NOMO-1 treated with dmso at 0.1 percent for 144 hours (cell line): ENCODE data around the gene FOXO3.

Source experiments
- DNase-seq: peaks from one replicate; lab custom pipeline; 2025; ENCODE audit not compliant: unreplicated experiment; lab: John Stamatoyannopoulos, UW

FOXO3 gene

DNA sequence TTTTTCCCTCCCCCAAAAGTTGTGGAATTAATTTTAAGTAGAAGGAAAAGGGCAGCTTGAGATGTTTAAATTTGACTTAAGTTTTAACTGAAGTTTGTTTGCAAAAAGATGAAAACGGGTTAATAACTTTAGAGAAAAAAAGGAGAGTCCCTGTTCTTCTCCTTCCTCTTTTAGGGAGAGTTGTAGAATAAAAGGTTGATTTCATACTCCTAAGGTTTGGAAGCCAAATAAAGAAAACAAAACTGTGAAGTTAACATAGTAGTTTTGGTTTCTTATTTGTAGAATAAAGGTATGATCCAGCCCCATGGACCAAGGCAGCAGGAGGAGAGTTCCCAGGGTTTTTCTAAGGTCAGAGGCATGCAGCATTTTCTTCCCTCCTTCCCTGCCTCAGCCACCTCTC is 33.4 kb downstream of the FOXO3 start:
- DNase-seq: no peak

DNA sequence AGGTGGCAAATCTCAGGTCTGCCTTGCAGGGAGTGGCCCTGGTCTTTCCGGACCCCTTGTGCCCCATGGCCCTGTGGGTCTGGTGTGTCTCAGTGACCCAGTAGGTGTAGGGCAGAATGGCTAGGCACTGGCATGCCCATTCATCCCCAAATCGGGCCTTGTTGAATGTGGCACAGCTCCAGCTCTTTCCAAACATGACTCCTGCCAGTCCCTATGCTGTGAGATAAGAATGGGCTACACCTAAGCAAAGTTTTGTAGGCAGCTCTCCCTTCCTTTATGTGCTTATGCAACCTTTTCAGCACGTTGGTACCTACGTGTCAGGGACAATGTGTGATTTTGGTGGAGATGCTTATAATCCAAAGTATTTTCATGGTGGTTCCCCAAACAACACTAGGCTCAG is 33.9 kb downstream of the FOXO3 start:
- DNase-seq: no peak

DNA sequence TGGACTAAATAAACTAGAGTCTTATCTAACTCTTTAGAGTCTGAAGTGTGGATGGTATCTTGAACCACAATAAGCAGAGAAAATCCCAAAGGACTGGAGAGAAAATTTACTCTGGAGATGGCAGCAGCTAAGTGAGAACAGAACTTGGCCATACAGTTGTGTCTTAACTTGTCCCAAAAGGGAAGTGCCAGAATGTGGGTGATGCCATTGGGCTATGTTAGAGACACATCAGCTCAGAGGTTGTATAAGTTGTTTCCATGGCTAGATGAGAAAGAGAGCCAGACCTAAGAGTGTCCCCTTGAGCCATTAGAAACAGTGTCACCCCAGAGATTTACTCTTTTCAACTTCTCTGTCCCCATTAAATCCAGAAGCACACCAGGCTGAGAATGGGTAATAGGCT is 36.2 kb downstream of the FOXO3 start:
- no peak for DNase-seq

DNA sequence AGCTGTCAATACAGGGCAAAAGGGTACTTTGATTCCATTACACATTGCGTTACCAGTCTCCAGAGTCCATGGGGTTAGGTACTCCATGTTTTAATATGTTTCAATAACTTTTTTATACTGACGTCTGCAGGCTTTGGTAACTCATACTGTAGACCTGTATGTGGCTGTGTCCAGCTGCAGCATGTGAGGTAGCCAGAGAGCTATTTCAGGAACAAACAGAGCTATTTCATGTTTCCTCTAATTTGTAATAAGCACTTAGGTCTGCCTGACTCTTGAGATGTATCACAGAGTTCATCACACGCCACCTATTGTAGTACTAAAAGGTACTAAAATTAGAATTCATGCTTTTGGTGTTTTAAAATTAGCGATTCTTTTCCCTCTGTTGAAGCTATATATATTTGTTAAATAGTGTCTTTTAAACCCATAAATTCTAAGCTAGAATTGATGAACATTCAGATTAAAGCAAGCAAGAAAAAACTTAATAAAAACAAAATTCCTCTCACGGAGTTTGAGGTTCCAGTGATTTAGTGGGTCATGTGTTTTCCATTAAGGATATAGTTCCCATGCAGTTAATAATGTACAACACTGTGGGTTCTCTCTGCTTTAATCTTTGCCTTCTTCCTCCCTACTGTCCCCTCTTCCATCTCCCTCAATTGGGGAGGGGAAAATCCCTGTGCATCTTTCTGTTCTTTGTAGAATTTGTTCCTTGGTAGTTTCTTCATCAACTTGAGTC is 37.0 kb downstream of the FOXO3 start:
- DNase-seq: peak; percentile 21

DNA sequence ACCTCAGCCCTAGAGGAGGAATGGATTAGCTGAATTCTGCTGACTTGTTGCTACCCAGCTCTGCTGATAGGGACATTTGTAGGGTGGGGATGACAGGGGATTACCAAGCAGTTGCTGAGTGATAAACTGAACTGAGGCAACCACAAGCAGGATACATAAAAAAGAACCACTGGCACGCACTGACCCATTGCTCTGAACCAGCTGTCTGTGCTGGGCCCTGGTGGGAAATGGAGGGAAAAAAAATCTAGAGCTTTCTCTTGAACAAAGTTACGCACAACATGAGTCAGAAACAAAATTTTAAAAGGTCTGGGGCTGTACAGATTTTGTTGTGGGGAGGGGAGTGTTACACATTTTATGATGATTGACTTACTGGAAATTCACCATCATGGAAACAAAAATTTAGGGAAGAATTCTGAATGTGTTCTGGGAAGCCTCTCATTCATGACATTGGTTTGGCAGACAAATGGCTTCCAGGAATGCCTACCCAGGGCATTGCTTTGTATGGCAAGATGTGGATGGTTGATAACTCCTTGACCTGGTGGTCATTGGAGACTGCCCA is 37.7 kb downstream of the FOXO3 start:
- no peak for DNase-seq

DNA sequence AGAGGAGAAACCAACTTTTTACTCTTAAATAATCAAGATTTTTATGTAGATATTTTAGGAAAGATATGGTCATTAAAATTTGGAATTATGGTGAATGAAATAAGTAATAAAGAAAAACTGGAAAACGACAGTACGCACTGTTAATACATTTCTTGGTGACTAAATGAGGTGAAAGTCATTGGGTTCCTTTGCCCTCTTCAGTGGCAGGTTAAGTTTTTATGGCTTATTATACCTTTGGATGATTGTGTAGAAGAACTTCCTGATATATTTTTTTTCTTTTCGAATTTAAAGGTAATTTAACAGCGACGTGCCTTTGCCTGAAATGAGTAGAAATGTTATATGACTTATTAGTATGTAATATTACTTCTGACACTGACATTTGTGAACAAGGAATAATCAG is 43.4 kb downstream of the FOXO3 start:
- DNase-seq: no peak

DNA sequence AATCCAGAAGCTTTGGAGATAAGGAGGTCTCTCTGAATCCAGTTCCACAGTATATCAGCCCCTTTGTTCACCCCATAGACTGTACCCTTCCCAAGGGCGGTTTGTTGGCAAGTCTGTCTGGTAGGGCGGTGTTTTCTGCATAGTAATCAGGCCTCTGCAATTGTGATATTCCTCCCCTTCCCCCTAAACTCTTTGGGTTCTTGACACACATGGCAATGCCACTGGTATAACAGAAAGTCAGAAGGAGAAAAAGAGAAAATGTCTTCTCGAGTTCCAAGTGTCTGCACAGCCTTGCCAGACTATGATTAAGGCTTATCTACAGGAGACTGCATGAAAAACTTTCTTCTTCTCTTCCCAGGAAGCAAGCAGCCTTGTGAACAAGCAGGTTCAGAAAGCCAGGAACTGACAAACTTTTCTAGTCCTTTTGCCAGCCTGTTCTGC is 45.6 kb downstream of the FOXO3 start:
- DNase-seq: no peak

DNA sequence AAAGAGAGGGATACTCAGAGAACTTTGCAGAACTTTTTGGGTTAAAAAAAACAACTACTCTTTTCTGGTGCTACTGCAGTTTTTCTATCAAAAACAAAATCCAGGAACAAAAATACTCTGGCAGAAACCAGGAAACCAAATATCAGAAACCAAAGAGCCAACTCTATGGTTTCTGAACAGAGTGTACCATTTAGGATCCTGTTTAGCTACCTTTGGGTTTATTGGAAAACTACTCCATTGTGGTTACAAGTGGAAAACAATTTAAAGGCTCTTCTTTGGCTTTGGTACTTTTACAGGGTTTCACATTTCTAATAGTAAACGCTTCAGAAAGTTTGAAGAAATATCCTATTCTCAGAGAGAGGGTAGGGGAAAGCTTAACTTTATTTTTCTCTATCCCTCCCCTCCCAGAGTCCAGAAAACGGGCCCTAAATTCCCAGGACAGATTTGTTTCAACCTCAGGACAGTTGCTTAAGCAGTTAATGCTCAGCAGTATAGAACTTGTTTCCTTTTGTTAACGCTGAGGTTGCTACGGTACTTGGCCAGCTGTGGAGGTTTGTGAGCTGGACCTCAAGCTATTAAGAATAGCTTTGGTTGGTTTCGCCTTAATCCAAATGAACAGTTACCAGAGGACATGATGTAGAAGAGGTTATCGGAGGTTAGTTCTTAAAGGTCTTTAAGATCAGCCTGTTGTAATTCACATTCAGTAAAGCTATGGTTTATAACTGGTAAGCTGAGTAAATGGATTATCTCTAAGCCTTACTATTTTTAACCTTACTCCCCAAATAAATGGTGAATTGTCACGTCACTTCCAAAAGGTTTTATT is 47.9 kb downstream of the FOXO3 start:
- no peak for DNase-seq

DNA sequence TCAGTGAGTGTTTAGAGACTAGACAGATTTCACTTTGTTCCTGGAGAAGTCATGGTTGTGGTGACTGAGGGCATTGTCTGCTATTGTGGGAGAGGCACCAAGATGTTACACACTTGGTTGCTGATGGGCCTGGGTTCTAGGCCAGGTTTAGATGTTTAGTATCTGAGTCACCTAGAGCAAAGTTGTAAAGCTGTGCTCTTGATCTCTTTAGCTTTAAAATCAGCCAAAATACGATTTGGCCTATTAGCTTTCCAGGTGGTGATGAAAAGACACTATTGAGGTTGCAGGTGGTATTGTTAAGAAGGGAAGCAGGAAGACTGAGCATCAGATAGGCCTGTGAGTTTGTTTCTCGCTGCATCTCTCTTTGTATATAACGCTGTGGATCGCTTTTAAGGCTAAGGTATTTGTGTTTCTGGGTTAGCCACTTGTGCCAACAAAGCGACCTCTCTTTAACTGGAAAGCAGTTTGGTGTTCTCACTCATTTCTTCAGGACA is 48.6 kb downstream of the FOXO3 start:
- no peak for DNase-seq

DNA sequence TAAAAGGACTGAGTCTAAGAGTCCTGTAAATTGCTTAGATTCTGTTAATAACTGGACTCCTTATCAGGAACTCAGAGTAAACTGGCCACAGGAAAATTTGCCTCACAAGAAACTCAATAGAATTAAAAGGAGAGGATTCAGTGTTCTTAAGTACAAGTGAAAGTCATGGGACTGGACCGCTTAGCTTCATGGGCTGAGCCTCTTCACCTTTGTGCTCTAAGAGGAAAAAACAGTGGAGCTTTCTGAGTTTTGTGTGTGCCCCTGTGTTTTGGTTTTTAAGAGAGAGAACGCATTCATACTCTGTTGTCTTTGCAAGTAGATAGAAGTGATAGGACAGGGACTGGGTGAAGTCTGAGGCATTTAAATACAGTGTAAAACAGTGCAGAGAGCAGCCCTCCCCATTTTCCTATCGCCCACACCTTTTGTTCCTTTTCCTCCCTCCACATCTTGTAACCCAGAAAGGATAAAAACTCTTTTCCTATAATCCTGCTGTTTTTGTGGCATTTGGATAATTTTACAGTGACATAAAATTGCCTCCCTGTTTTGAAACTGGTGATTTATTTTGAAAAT is 49.6 kb downstream of the FOXO3 start:
- DNase-seq: no peak

DNA sequence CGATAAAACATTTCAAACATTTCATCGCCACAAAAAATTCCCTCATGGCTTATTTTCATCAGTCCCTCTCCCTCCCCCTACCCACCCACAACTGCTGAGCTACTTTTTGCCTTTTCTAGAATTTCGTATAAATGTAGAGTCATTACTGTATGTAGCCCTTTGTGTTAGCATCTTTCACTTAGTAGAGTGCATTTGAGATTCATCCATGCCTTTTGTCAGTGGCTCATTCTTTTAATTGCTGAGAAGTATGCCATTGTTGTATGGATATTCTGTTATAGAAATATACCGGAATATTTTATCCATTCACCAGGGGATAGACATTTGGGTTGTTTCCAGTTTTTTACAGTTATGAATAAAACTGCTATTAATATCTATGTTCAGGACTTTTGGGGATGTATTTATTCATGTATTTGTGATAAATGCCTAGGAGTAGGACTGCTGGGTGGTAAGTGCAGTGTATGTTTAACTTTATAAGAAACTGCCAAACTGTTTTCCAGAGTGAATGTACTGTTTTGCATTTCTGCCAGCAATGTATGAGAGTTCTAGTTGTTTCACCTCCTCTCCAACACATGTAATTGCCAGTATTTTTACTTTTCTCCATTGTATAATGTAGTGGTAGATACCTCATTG is 50.4 kb downstream of the FOXO3 start:
- DNase-seq: no peak

DNA sequence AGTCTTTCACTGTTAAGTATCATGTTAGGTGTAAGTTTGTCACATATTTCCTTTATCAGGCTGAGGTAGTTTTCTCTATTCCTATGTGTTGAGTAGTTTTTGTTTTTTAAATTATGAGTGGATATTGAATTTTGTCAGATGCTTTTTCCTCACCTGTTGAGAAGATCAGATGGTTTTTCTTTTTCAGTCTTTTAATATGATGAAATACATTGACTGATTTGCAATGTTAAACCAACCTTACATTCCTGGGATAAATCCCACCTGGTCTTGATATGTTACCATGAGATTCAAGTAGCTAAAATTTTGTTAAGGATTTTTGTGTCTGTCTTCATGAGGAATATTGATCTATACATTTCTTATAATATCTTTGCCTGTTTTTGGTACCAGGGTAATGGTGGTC is 52.1 kb downstream of the FOXO3 start:
- no peak for DNase-seq

DNA sequence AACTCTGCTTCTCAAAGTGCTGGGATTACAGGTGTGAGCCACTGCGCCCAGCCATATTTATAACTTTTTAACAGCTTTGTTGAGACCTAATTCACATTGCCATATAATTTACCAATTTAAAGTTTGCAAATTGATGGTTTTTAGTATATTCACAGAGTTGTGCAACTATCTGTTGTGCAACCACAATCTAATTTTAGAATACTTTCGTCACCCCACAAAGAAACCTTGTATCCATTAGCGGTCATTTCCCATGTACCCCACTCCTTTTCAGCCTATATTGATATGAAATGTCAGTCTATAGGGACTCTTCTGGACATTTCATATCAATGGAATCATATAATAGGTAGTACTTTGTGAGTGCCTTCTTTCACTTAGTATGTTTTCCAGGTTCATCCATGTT is 55.8 kb downstream of the FOXO3 start:
- no peak for DNase-seq

DNA sequence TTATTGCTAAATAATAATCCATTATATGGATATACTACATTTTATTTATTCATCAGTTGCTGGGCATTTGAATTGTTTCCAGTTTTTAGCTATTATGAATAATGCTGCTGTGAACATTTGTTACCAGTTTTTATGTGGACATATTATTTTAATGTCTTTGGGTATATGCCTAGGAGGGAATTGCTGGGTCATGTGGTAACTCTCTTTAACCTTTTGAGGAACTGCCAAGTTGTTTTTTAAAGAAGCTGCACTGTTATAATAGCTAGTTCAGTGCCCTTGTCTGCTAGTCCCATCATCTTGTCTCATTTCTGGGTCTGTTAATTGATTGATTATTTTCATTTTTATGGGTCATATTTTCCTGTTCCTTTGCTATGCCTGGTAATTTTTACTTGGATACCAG is 56.3 kb downstream of the FOXO3 start:
- peak; percentile 11 for DNase-seq

DNA sequence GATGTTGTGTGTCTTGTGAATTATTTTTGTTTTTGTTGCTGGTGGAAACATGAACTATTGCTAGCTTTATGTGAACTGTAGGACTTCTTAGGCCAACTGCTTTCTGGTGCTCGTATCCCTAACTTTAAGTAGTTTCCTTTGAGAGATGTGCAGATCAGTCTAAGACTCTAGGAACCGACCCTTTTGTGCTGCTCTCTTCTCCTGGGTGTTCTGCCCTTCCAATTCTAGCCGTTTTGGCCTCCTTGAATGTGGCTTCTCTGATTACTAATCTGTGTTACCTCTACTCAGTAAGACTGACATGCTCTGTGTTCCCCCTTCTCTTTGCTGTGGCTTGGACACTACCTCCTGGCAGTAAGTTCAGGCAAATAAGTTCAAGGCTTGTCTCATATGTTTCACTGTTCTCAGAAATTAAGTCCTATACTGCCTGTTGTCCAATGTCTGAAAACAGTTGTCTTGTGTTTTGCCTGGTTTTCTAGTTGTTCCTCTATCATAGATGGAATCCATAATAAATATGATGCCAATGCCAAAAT is 58.0 kb downstream of the FOXO3 start:
- DNase-seq: no peak

DNA sequence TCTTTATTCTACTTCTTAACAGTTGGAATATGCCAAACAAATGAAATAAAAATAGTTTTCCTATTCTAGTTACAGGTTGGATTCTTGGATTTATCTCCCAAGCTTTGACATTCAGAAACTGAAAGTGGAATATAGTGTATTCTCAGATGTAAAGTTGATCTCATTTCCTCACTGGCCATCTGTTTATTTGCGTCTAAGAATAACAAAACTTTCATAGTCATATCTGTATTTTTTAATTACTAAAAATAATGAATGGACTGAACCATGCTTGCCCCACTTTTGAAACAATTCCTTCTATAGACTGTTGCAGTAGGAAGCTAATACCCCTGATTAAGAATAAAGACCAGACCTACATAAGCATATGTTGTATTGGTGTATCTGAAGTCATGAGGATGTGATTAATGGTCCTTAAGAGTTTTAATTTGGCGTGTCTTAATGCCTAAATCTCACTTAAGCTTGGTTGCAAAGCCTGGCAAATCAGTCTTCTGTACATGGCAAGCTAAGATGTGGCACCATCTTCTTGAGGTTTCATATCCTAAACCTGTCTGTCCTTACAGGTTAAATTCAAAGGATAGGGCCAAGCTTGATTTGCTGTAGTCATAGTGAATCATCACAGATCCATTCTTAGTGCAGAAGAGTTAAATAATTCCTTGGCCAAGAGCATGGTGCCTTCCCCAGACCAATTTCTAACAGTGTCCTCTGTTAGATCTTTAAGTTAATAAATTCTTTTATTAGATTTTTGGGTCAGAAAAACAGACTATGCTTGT is 58.9 kb downstream of the FOXO3 start:
- no peak for DNase-seq

DNA sequence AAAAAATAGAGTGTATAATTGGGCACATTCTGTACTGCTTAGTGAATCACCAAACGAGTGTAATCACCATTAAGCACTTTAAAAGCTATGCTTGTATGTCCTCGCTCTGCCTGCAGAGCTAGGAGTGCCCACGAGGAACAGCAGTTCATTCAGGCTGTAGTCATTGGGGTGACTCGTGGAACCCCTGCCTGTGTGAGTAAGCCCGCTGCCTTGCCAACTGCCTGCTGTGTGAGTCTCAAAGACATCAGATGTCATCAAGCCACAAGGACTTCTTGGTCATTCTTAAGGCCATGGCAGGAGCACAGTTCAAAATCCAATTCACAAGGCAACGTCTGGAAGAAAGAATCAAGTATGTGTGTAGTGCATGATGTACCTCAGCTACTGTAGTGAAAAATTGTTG is 60.4 kb downstream of the FOXO3 start:
- DNase-seq: no peak

DNA sequence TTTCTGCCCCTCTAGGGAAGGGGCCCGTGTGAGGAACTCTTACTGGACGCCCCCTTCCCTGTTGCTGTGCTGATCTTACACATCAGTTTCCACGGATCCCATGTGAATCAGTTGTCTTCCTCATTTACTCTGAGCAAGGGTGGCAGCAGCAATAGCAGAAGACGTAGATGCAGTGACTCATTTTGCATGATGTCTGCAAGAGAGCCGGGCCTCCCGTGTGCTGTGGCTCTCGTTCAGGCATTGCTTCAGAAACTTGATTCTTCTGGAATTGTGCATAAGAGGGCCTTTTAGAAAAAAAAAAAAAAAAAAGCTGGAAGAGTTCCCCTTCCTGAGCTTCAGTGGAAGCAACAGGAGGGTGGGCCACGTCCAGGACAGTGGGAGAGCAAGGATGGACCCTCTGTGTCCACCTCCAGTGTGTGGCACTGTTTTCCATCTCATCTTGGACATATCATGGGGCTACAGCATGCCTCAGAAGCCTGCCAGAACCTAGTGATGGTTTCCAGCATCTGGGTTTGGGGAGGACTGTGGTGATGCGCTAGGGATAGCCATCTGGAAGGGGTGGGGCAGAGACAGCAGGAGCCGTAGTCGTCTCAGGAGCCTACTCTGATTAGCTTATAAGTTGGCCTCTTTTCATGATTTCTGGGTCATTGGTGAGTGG is 62.1 kb downstream of the FOXO3 start:
- peak; percentile 78 for DNase-seq

DNA sequence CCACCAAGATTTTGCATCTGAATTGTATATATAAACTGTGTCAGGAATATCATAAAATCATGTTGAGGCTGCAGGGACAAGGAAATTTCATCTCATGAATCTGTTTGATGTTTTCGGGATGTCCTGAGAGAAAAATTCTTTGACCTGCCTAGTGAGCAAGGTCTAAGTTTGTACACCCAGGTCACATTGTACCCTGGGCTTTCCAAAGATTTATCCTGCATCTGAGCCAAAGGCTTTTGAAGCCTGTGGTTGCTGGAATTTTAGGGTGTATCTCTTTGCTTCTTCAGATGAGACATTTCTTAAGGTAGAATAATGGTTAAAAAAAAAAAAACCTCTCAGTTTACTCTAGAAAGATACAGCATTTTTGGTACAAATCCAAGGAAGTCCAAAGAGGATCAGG is 63.3 kb downstream of the FOXO3 start:
- DNase-seq: no peak

DNA sequence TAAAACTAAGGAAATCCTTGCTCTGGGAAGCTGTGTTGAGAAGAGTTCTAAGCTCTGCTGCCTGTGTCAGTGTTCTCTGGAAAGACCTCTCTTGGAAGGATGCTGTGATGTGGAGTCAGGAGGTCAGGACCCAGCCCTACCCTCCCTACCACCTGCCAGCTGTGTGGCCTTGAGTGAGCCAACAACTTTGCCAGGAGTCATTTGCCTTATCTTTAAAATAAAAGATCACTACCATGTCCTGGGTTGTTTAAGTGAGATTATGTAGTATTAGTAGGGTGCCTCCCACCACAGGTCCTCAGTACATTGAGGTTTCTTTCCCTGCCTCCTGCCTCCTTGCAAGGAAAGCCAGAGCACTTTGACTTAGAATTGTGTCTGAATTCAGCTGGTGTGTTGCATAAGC is 64.9 kb downstream of the FOXO3 start:
- DNase-seq: no peak
